Measurements from ENCODE around the gene CACNA2D1.

DNA sequence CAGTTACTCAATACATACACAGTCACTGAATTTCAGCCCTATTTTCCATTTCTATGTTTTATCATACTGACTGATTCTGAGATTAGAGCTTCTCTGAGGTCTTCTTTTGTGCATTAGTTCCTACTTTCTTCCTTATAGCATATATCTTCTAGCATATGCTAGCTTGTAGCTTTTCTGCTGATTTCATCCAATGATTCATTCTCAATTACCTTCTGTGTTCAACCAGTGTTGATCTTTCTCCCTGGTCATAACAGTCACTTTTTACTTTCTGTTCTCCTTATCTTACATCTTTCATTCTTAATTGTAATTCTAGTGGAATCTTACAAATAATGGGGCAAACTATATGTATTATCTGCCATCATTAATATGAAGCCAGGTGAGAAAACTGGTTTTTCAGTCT, 514.2 kb downstream of the CACNA2D1 start:
- no peak for TF ChIP-seq CTCF (IDR thresholded peaks at IDR 0.05)
- no peak for TF ChIP-seq POLR2A (IDR thresholded peaks at IDR 0.05)
- no peak for TF ChIP-seq EP300 (IDR thresholded peaks at IDR 0.05)
